WTC11 (cell line): ENCODE results near the gene SCN3A.

Experiments
- AFF4 ChIP-seq: sonication (generic); formaldehyde crosslinking; IDR thresholded peaks from 2 replicates; pipeline ENCODE4 v1.8.1; 2023; ENCODE audit warnings: mild to moderate bottlenecking, missing genetic modification reagents, borderline replicate concordance
- ATF3 ChIP-seq: sonication (generic); formaldehyde crosslinking; conservative IDR thresholded peaks from 2 replicates; pipeline ENCODE4 v1.8.1; 2022; ENCODE audit warnings: mild to moderate bottlenecking, missing genetic modification reagents
- ATF6 ChIP-seq: sonication (generic); formaldehyde crosslinking; IDR thresholded peaks from 2 replicates; pipeline ENCODE4 v1.8.1; 2023; ENCODE audit warnings: mild to moderate bottlenecking, missing genetic modification reagents
- CTCF ChIP-seq: fragments of 200-600 bp; IDR thresholded peaks from 2 replicates; pipeline ENCODE4 v1.8.0; 2022; ENCODE audit warnings: antibody characterized with exemption
- MXD4 ChIP-seq: fragments of 250-450 bp; sonication (Bioruptor Pico); IDR thresholded peaks from 2 replicates; pipeline ENCODE4 v1.8.0; 2021; ENCODE audit warnings: mild to moderate bottlenecking, moderate library complexity, borderline replicate concordance
- NR2C2 ChIP-seq: sonication (generic); formaldehyde crosslinking; IDR thresholded peaks from 2 replicates; pipeline ENCODE4 v1.8.0; 2022; ENCODE audit warnings: mild to moderate bottlenecking, missing genetic modification reagents
- RELA ChIP-seq: sonication (generic); formaldehyde crosslinking; IDR thresholded peaks from 2 replicates; pipeline ENCODE4 v1.8.1; 2022; ENCODE audit warnings: missing genetic modification reagents, mild to moderate bottlenecking, borderline replicate concordance
- SOX15 ChIP-seq: fragments of 250-450 bp; sonication (Bioruptor Pico); IDR thresholded peaks from 2 replicates; pipeline ENCODE4 v1.9.0; 2021; ENCODE audit warnings: mild to moderate bottlenecking
- STAT6 ChIP-seq: sonication (generic); formaldehyde crosslinking; conservative IDR thresholded peaks from 2 replicates; pipeline ENCODE4 v1.8.1; 2023; ENCODE audit warnings: mild to moderate bottlenecking, low read depth, missing genetic modification reagents, moderate library complexity
- ZBTB21 ChIP-seq: sonication (generic); formaldehyde crosslinking; IDR thresholded peaks from 2 replicates; pipeline ENCODE4 v1.8.1; 2023; ENCODE audit warnings: mild to moderate bottlenecking, missing genetic modification reagents, borderline replicate concordance

- TF ChIP-seq STAT6 (CRISPR knock-in tag) (no peak), CTCF (no peak), NR2C2 (CRISPR knock-in tag) (no peak), MXD4 (CRISPR knock-in tag) (no peak), SOX15 (no peak), RELA (CRISPR knock-in tag) (no peak), AFF4 (no peak), ZBTB21 (CRISPR knock-in tag) (no peak), ATF6 (no peak), ATF3 (CRISPR knock-in tag) (no peak)
Measured at GRCh38 chr2:165157160-165157559, 46.7 kb downstream of the SCN3A start.
